GM23338 (cell line): ENCODE data around the gene PDCD4. TPM values are rescaled to one million over a fixed set of nuclear protein-coding genes. Genes with fewer than 3 reads are reported as not detected.
A peak's percentile ranks its signal among the peaks of the same experiment; 100 is the strongest.

Source experiments
- ATAC-seq: fragments of 200-7000 bp; cut with Tn5 transposase; 3 replicates; pipeline ENCODE4 v1.9.1; 2020
- DNase-seq: peaks from one replicate; pipeline ENCODE4 v3.0.0-alpha.2; 2015; ENCODE audit warnings: low spot score
- H2AFZ ChIP-seq: fragments of 200-600 bp; sonication (generic); 2 replicates; pipeline ENCODE4 v1.8.0; 2016; ENCODE audit warnings: antibody characterized with exemption, mild to moderate bottlenecking, moderate library complexity
- H3F3A ChIP-seq: fragments of 200-600 bp; sonication (generic); replicated peaks from 2 replicates; pipeline ENCODE4 v1.8.0; 2017; ENCODE audit warnings: antibody characterized with exemption, mixed run types, low read depth
- H3K27ac ChIP-seq: fragments of 200-600 bp; sonication (generic); 2 replicates; pipeline ENCODE4 v1.6.1; 2016; ENCODE audit warnings: low read depth
- H3K27me3 ChIP-seq: fragments of 200-600 bp; sonication (generic); 2 replicates; pipeline ENCODE4 v1.8.0; 2016; ENCODE audit warnings: mild to moderate bottlenecking, mixed run types, moderate library complexity; ENCODE audit not compliant: insufficient read depth
- H3K36me3 ChIP-seq: fragments of 200-600 bp; sonication (generic); 2 replicates; pipeline ENCODE4 v1.8.0; 2016; ENCODE audit warnings: mild to moderate bottlenecking; ENCODE audit not compliant: insufficient read depth
- H3K4me1 ChIP-seq: fragments of 200-600 bp; sonication (generic); 2 replicates; pipeline ENCODE4 v1.8.0; 2016; ENCODE audit warnings: mild to moderate bottlenecking, moderate library complexity; ENCODE audit not compliant: insufficient read depth
- H3K4me2 ChIP-seq: fragments of 200-600 bp; sonication (generic); 2 replicates; pipeline ENCODE4 v1.7.1; 2017; ENCODE audit warnings: mixed run types
- H3K4me3 ChIP-seq: fragments of 200-600 bp; sonication (generic); 2 replicates; pipeline ENCODE4 v1.6.1; 2016; ENCODE audit warnings: mixed run types
- H3K79me2 ChIP-seq: fragments of 200-600 bp; sonication (generic); replicated peaks from 2 replicates; pipeline ENCODE4 v1.8.0; 2017; ENCODE audit warnings: mild to moderate bottlenecking; ENCODE audit not compliant: insufficient read depth
- H3K9me2 ChIP-seq: fragments of 200-600 bp; sonication (generic); 2 replicates; pipeline ENCODE4 v1.8.0; 2017; ENCODE audit not compliant: insufficient read depth
- H4K20me1 ChIP-seq: fragments of 200-600 bp; sonication (generic); replicated peaks from 2 replicates; pipeline ENCODE4 v1.8.0; 2017; ENCODE audit warnings: mild to moderate bottlenecking; ENCODE audit not compliant: insufficient read depth
- H3K27ac Mint-ChIP-seq: 2 replicates; pipeline ENCODE4 v1.8.0; 2020; ENCODE audit warnings: inconsistent platforms, mild to moderate bottlenecking, moderate library complexity, mixed read lengths
- H3K27me3 Mint-ChIP-seq: 3 replicates; pipeline ENCODE4 v1.8.0; 2022; ENCODE audit warnings: low read depth, mild to moderate bottlenecking, moderate library complexity, mixed read lengths, inconsistent platforms; ENCODE audit not compliant: insufficient read depth, poor library complexity
- H3K36me3 Mint-ChIP-seq: 3 replicates; pipeline ENCODE4 v1.8.0; 2021; ENCODE audit warnings: low read depth, mild to moderate bottlenecking, inconsistent platforms, moderate library complexity, mixed read lengths
- H3K4me1 Mint-ChIP-seq: 3 replicates; pipeline ENCODE4 v1.8.0; 2020; ENCODE audit warnings: mild to moderate bottlenecking, inconsistent platforms, mixed read lengths
- H3K4me3 Mint-ChIP-seq: 3 replicates; pipeline ENCODE4 v1.8.0; 2021; ENCODE audit warnings: moderate library complexity, mild to moderate bottlenecking, inconsistent platforms, mixed read lengths
- H3K9me3 Mint-ChIP-seq: 3 replicates; pipeline ENCODE4 v1.8.0; 2020; ENCODE audit warnings: moderate library complexity, mild to moderate bottlenecking, inconsistent platforms, mixed read lengths
- CREB1 ChIP-seq: fragments of 250-450 bp; sonication (Bioruptor Pico); IDR thresholded peaks from 2 replicates; pipeline ENCODE4 v1.5.0; 2020; ENCODE audit warnings: low read depth, mild to moderate bottlenecking, moderate library complexity
- CTCF ChIP-seq, 2 experiments: fragments of 200-600 bp in 1 of 2; sonication (generic) in 1 of 2; conservative IDR thresholded peaks; 2 replicates each; pipeline versions ENCODE4 v1.5.1 to v1.6.1; 2016 to 2017; ENCODE audit warnings: antibody characterized with exemption in 2 of 2, low read depth in 2 of 2, mild to moderate bottlenecking in 2 of 2, moderate library complexity in 1 of 2
- ETS1 ChIP-seq: IDR thresholded peaks from 2 replicates; pipeline ENCODE4 v1.6.1; 2016; ENCODE audit warnings: antibody characterized with exemption
- EZH2 ChIP-seq: fragments of 200-600 bp; sonication (generic); IDR thresholded peaks from one replicate; pipeline ENCODE4 v1.8.0; 2017; ENCODE audit warnings: antibody characterized with exemption, mild to moderate bottlenecking, low read depth; ENCODE audit not compliant: unreplicated experiment
- EZH2phosphoT487 ChIP-seq: fragments of 200-600 bp; sonication (generic); IDR thresholded peaks from one replicate; pipeline ENCODE4 v1.8.1; 2018; ENCODE audit warnings: antibody characterized with exemption; ENCODE audit not compliant: unreplicated experiment
- JUNB ChIP-seq: IDR thresholded peaks from one replicate; pipeline ENCODE4 v1.6.1; 2016; ENCODE audit warnings: antibody characterized with exemption; ENCODE audit not compliant: unreplicated experiment
- NANOG ChIP-seq: IDR thresholded peaks from 2 replicates; pipeline ENCODE4 v1.6.1; 2016; ENCODE audit warnings: antibody characterized with exemption, borderline replicate concordance
- POLR2AphosphoS5 ChIP-seq: IDR thresholded peaks from 2 replicates; pipeline ENCODE4 v1.6.1; 2016; ENCODE audit warnings: antibody characterized with exemption, low read depth
- REST ChIP-seq: IDR thresholded peaks from one replicate; pipeline ENCODE4 v1.6.1; 2018; ENCODE audit warnings: antibody characterized with exemption; ENCODE audit not compliant: unreplicated experiment
- STAT1 ChIP-seq: IDR thresholded peaks from one replicate; pipeline ENCODE4 v1.6.1; 2016; ENCODE audit warnings: antibody characterized with exemption; ENCODE audit not compliant: unreplicated experiment
- ZNF114 ChIP-seq: fragments of 250-450 bp; sonication (Bioruptor Pico); IDR thresholded peaks from 2 replicates; pipeline ENCODE4 v1.5.0; 2020; ENCODE audit warnings: mild to moderate bottlenecking, moderate library complexity
- ZNF331 ChIP-seq: fragments of 250-450 bp; sonication (Bioruptor Pico); IDR thresholded peaks from 2 replicates; pipeline ENCODE4 v1.5.0; 2020; ENCODE audit warnings: low read depth, mild to moderate bottlenecking, moderate library complexity
- ZNF462 ChIP-seq: fragments of 250-450 bp; sonication (Bioruptor Pico); IDR thresholded peaks from 2 replicates; pipeline ENCODE4 v1.5.0; 2020; ENCODE audit warnings: mild to moderate bottlenecking, moderate library complexity
- polyA plus RNA-seq: library from polyadenylated mRNA; unstranded; fragments of >200 nt; fragmentation: Nextera tagmentation; extraction: Ambion mirVana; gene quantifications from 2 replicates; pipeline ENCODE4 v1.2.1, GENCODE V29; 2016
- total RNA-seq: library from RNA; depleted of rRNA; stranded (reverse); fragments of >200 nt; shearing (Covaris generic); gene quantifications from 2 replicates; pipeline ENCODE4 v1.2.3, GENCODE V29; 2014

PDCD4 gene
- total and polyA plus RNA-seq, 2 experiments from 2014 or later, result 10.1 to 18.0 TPM

- no peaks in the 10 kb centered on the region for H3K27me3 Mint-ChIP-seq
- no peak overlapping the region for H3K27ac ChIP-seq
- DNase-seq (no peak), ATAC-seq (no peak)
- H3K27ac Mint-ChIP-seq, result peak overlapping the region; percentile 17; the same call in 1 of the 2 replicates
- H3K4me3 ChIP-seq, result no peak overlapping the region
- TF ChIP-seq REST (no peak), POLR2AphosphoS5 (no peak), ZNF462 (CRISPR knock-in tag) (no peak), NANOG (no peak), STAT1 (no peak), EZH2 (no peak), ZNF331 (CRISPR knock-in tag) (no peak), ZNF114 (CRISPR knock-in tag) (no peak), ETS1 (no peak), JUNB (no peak), CREB1 (no peak), EZH2phosphoT487 (no peak), CTCF (conservative IDR thresholded peaks at IDR 0.05; ENCODE audit: low read depth in 2 of 2) (no peak)
- H3K27me3 ChIP-seq, result no peaks in the 10 kb centered on the region
- peaks cover 11% of the 10 kb centered on the region; the same call in 2 of the 3 replicates for H3K36me3 Mint-ChIP-seq
- no peaks in the 10 kb centered on the region for H3K9me2 ChIP-seq
- H3K36me3 ChIP-seq, result no peaks in the 10 kb centered on the region
- H3K9me3 Mint-ChIP-seq, result no peaks in the 10 kb centered on the region
- no peak overlapping the region for H3K4me2 ChIP-seq
- no peaks in the 10 kb centered on the region for H3K79me2 ChIP-seq
- H3F3A ChIP-seq, result no peaks in the 10 kb centered on the region
- no peak overlapping the region for H3K4me3 Mint-ChIP-seq
- no peaks in the 10 kb centered on the region for H4K20me1 ChIP-seq
- peaks cover 5% of the 10 kb centered on the region; the same call in 1 of the 2 replicates for H3K4me1 ChIP-seq
- H3K4me1 Mint-ChIP-seq, result peaks cover 20% of the 10 kb centered on the region
- H2AFZ ChIP-seq, result no peak overlapping the region
Observed at GRCh38 chr10:110903280-110904278, 31.9 kb downstream of the PDCD4 start.
